K562 (cell line): ENCODE data around the gene CDC42EP3. TPM values are rescaled to one million over a fixed set of nuclear protein-coding genes. Genes with fewer than 3 reads are reported as not detected.

Experiments used
- ATAC-seq: fragments of 200-7000 bp; cut with Tn5 transposase; 3 replicates; pipeline ENCODE4 v1.9.1; 2020; ENCODE audit warnings: moderate library complexity
- BruUV-seq: library from RNA; stranded (reverse); fragments of 400-500 nt; replicated peaks from 2 replicates; lab custom pipeline; 2021; lab: Mats Ljungman, UMichigan
- CTCF ChIA-PET: fragments of 300-600 bp; formaldehyde crosslinking; extraction: SDS; loops from one replicate; lab custom pipeline; 2021; ENCODE audit warnings: low intra/inter-chr PET ratio; lab: Yijun Ruan, JAX
- POLR2A ChIA-PET: fragments of 300-600, 350-650 bp; sonication (Branson Sonifier 250); formaldehyde crosslinking; extraction: SDS; loops from one replicate; lab custom pipeline; 2021; ENCODE audit warnings: antibody characterized with exemption, inconsistent platforms; lab: Yijun Ruan, JAX
- DNase-seq, 4 experiments: peaks; one replicate each; pipeline versions ENCODE4 v3.0.0 to v3.0.0-alpha.2; 2011 to 2018; ENCODE audit warnings: low spot score in 3 of 4, mixed read lengths in 3 of 4; ENCODE audit errors: extremely low read depth in 1 of 4
- FAIRE-seq: peaks from 2 replicates; lab custom pipeline; 2011; peaks lifted over from hg19 to GRCh38; lab: Jason Lieb, UNC
- H2AFZ ChIP-seq: 2 replicates; pipeline ENCODE4 v1.6.0; 2011; ENCODE audit warnings: low read depth, low read length, control low read depth, inconsistent platforms
- H3K27ac ChIP-seq: fragments of 200-600 bp; 3 replicates; pipeline ENCODE4 v1.8.0; 2011; ENCODE audit warnings: low read depth, mild to moderate bottlenecking, control low read depth, inconsistent platforms, low read length, moderate library complexity, mixed read lengths; ENCODE audit errors: extremely low read depth
- H3K27me3 ChIP-seq, 2 experiments: fragments of 300-600 bp in 1 of 2; 2 replicates in 1 of 2; 3 replicates in 1 of 2; pipeline versions ENCODE4 v1.6.0 to v1.8.0; 2011; ENCODE audit warnings: inconsistent platforms in 2 of 2, low read length in 2 of 2, mild to moderate bottlenecking in 1 of 2, mixed read lengths in 1 of 2, moderate library complexity in 1 of 2; ENCODE audit not compliant: control insufficient read depth in 2 of 2, insufficient read depth in 2 of 2
- H3K36me3 ChIP-seq: fragments of 300-600 bp; 3 replicates; pipeline ENCODE4 v1.8.0; 2011; ENCODE audit warnings: mild to moderate bottlenecking, low read length, inconsistent platforms; ENCODE audit not compliant: control insufficient read depth, insufficient read depth
- H3K4me1 ChIP-seq, 2 experiments: fragments of 200-600 bp in 1 of 2; replicated peaks in 1 of 2; 2 replicates in 1 of 2; 3 replicates in 1 of 2; pipeline versions ENCODE4 v1.5.1 to v1.8.0; 2011; ENCODE audit warnings: inconsistent platforms in 2 of 2, low read length in 2 of 2, mild to moderate bottlenecking in 1 of 2, mixed read lengths in 1 of 2, moderate library complexity in 1 of 2; ENCODE audit not compliant: control insufficient read depth in 2 of 2, insufficient read depth in 2 of 2
- H3K4me2 ChIP-seq: 2 replicates; pipeline ENCODE4 v1.6.1; 2011; ENCODE audit warnings: low read length, control low read depth, inconsistent platforms, mixed read lengths; ENCODE audit not compliant: insufficient read depth
- H3K4me3 ChIP-seq: fragments of 200-600 bp; sonication (generic), shearing (Covaris generic); 2 replicates; pipeline ENCODE4 v1.5.1; 2016; ENCODE audit warnings: control low read depth, inconsistent platforms
- H3K79me2 ChIP-seq: fragments of 200-600 bp; 3 replicates; pipeline ENCODE4 v1.8.0; 2011; ENCODE audit warnings: low read length, inconsistent platforms; ENCODE audit not compliant: control insufficient read depth, insufficient read depth
- H3K9ac ChIP-seq, 2 experiments: 2 replicates each; pipeline versions ENCODE4 v1.6.0 to v1.6.1; 2011; ENCODE audit warnings: low read depth in 2 of 2, low read length in 2 of 2, control low read depth in 1 of 2, inconsistent platforms in 1 of 2, mild to moderate bottlenecking in 1 of 2, mixed read lengths in 1 of 2; ENCODE audit not compliant: insufficient read depth in 1 of 2
- H3K9me1 ChIP-seq: one replicate; pipeline ENCODE4 v1.6.0; 2011; ENCODE audit warnings: inconsistent platforms, mild to moderate bottlenecking, low read length, moderate library complexity; ENCODE audit not compliant: control insufficient read depth, insufficient read depth
- H3K9me3 ChIP-seq: replicated peaks from 2 replicates; pipeline ENCODE4 v1.5.1; 2011; ENCODE audit warnings: low read depth, low read length, inconsistent platforms; ENCODE audit not compliant: control insufficient read depth, insufficient read depth
- H4K20me1 ChIP-seq: replicated peaks from 2 replicates; pipeline ENCODE4 v1.6.1; 2011; ENCODE audit warnings: low read length, inconsistent platforms, mixed read lengths; ENCODE audit not compliant: control insufficient read depth, insufficient read depth
- BRD9 ChIP-seq: fragments of 450-650 bp; IDR thresholded peaks from 2 replicates; pipeline ENCODE4 v1.6.1; 2018; ENCODE audit warnings: low read depth; ENCODE audit not compliant: partially characterized antibody
- CBX3 ChIP-seq, 2 experiments: IDR thresholded peaks; 1 replicate in 1 of 2; 2 replicates in 1 of 2; pipeline ENCODE4 v1.6.1; 2012; ENCODE audit warnings: inconsistent platforms in 2 of 2, low read length in 2 of 2, borderline replicate concordance in 1 of 2, control low read depth in 1 of 2
- FIP1L1 ChIP-seq: fragments of 200-400 bp; formaldehyde crosslinking; IDR thresholded peaks from 2 replicates; pipeline ENCODE4 v1.6.1; 2018; ENCODE audit warnings: mild to moderate bottlenecking, low read depth, low read length; ENCODE audit not compliant: poor library complexity, severe bottlenecking
- KAT7 ChIP-seq: sonication (generic); formaldehyde crosslinking; IDR thresholded peaks from 2 replicates; pipeline ENCODE4 v1.8.0; 2022; ENCODE audit warnings: missing genetic modification reagents, mild to moderate bottlenecking, borderline replicate concordance
- KAT8 ChIP-seq: fragments of 450-650 bp; IDR thresholded peaks from 2 replicates; pipeline ENCODE4 v1.6.1; 2016; ENCODE audit warnings: low read depth, mild to moderate bottlenecking
- MYBL2 ChIP-seq, 2 experiments: fragments of 450-650 bp in 1 of 2; sonication (generic) in 1 of 2; formaldehyde crosslinking in 1 of 2; IDR thresholded peaks; 2 replicates each; pipeline versions ENCODE4 v1.6.1 to v1.8.1; 2017 to 2022; ENCODE audit warnings: borderline replicate concordance in 1 of 2, inconsistent platforms in 1 of 2, low read depth in 1 of 2, mild to moderate bottlenecking in 1 of 2, missing genetic modification reagents in 1 of 2, moderate library complexity in 1 of 2
- OTX1 ChIP-seq: fragments of 450-650 bp; formaldehyde crosslinking; IDR thresholded peaks from 2 replicates; pipeline ENCODE4 v1.4.0; 2022; ENCODE audit warnings: mild to moderate bottlenecking
- TAF15 ChIP-seq: fragments of 200-400 bp; formaldehyde crosslinking; IDR thresholded peaks from 2 replicates; pipeline ENCODE4 v1.6.1; 2017; ENCODE audit warnings: mild to moderate bottlenecking, low read depth, low read length, moderate library complexity
- XRCC5 ChIP-seq: fragments of 200-400 bp; formaldehyde crosslinking; IDR thresholded peaks from 2 replicates; pipeline ENCODE4 v1.6.1; 2017; ENCODE audit warnings: low read depth, mild to moderate bottlenecking, low read length
- ZBTB2 ChIP-seq: fragments of 450-650 bp; IDR thresholded peaks from 2 replicates; pipeline ENCODE4 v1.6.1; 2016; ENCODE audit warnings: antibody characterized with exemption
- ZNF124 ChIP-seq: sonication (generic); formaldehyde crosslinking; IDR thresholded peaks from 2 replicates; pipeline ENCODE4 v1.8.1; 2022; ENCODE audit warnings: missing genetic modification reagents
- ZNF263 ChIP-seq: sonication (generic); formaldehyde crosslinking; IDR thresholded peaks from 2 replicates; pipeline ENCODE4 v1.8.0; 2022; ENCODE audit warnings: mild to moderate bottlenecking, missing genetic modification reagents, borderline replicate concordance
- ZNF561 ChIP-seq: fragments of 450-650 bp; formaldehyde crosslinking; conservative IDR thresholded peaks from 2 replicates; pipeline ENCODE4 v1.4.0; 2020; ENCODE audit warnings: mild to moderate bottlenecking, moderate library complexity
- WGBS: fragments of 100-300 bp; shearing (Covaris generic); methylation state at CpG from one replicate; pipeline ENCODE4 v1.1.6; 2016; ENCODE audit warnings: low coverage, mixed read lengths; ENCODE audit not compliant: insufficient coverage; ENCODE audit errors: missing lambda C conversion rate; 5-methylcytosine and 5-hydroxymethylcytosine counted together
- in situ Hi-C: fragments of 300-500 bp; cut with MboI; formaldehyde crosslinking; loops from 4 replicates; pipeline ENCODE4 v1.15.0; 2018; ENCODE audit warnings: inconsistent platforms, mixed read lengths
- intact Hi-C: fragments of 100-400 bp; cut with micrococcal nuclease; formaldehyde crosslinking; loops from 2 replicates; pipeline ENCODE4 v1.14.2; 2022
- polyA plus RNA-seq, 8 experiments: library from polyadenylated mRNA; depleted of rRNA in 4 of 8; stranded (reverse) in 5 of 8; unstranded in 3 of 8; fragments of >200 nt; fragmentation: Nextera tagmentation in 2 of 8; fragmentation: Illumina TruSeq in 1 of 8; extraction: Ambion mirVana in 2 of 8; extraction: Trizol in 1 of 8; gene quantifications; 2 replicates each; pipeline versions ENCODE4 v1.2.1 to v1.2.3, GENCODE V29; 2011 to 2014; ENCODE audit warnings: inconsistent platforms in 1 of 8, missing spikeins in 1 of 8
- total RNA-seq, 7 experiments: library from RNA; depleted of rRNA in 6 of 7; stranded (reverse); fragments of >200 nt in 6 of 7; fragmentation: Illumina TruSeq in 2 of 7; extraction: Trizol in 2 of 7; gene quantifications; 2 replicates each; pipeline versions ENCODE4 v1.2.1 to v1.2.3, GENCODE V29; 2011 to 2021; ENCODE audit warnings: low replicate concordance in 1 of 7

The CDC42EP3 gene
- total and polyA plus RNA-seq, 9 of the 15 experiments (the other 6 are each of a cell fraction or from before 2014, with no cell fraction given), result 0.72 to 6.4 (median 2.0) TPM

GRCh38 chr2:37648331-37649011 is 23.0 kb downstream of the CDC42EP3 start:
- ATAC-seq (no peak), DNase-seq (no peak), FAIRE-seq (no peak)
- Histone ChIP-seq H4K20me1 (no peaks in the 10 kb centered on the region), H3K27me3 (no peaks in the 10 kb centered on the region), H3K36me3 (no peaks in the 10 kb centered on the region), H3K4me1 (no peaks in the 10 kb centered on the region; a peak in 1 of 5 replicates), H3K9ac (no peak overlapping the region), H3K4me3 (no peak overlapping the region), H3K4me2 (no peak overlapping the region), H2AFZ (no peak overlapping the region), H3K9me1 (no peaks in the 10 kb centered on the region), H3K9me3 (no peaks in the 10 kb centered on the region), H3K79me2 (no peaks in the 10 kb centered on the region), H3K27ac (no peak overlapping the region)
- intact Hi-C loops (no loop called here), in situ Hi-C loops (loop anchor here (5.0 kb wide), 1 partner anchor 56 kb away; no protein-coding TSS in a partner anchor)
- ChIA-PET CTCF (interaction anchor here (0.6 kb wide), 1 partner anchor 30 kb away, joined by 3 read pairs; no protein-coding TSS in a partner anchor), POLR2A (interaction anchor here (1.2 kb wide), 1 partner anchor 18 kb away, joined by 5 read pairs; no protein-coding TSS in a partner anchor)
- BruUV-seq, result no TSS peak
- WGBS, result 58% methylated on average over 9 of the region's 9 CpGs
- TF ChIP-seq MYBL2 (IDR thresholded peaks at IDR 0.05; ENCODE audit: low read depth) (no peak), MYBL2 (CRISPR knock-in tag; IDR thresholded peaks at IDR 0.05; ENCODE audit: borderline replicate concordance) (no peak), BRD9 (no peak), KAT8 (no peak), OTX1 (CRISPR knock-in tag) (no peak), ZNF561 (CRISPR knock-in tag) (no peak), KAT7 (CRISPR knock-in tag) (no peak), ZNF263 (CRISPR knock-in tag) (no peak), ZNF124 (CRISPR knock-in tag) (no peak), TAF15 (no peak), FIP1L1 (no peak), XRCC5 (no peak), CBX3 (IDR thresholded peaks at IDR 0.05; ENCODE audit: borderline replicate concordance in 1 of 2, low read length in 2 of 2) (no peak), ZBTB2 (no peak)
